ENCODE results near the gene PCDHA10. TPM values are rescaled to one million over a fixed set of nuclear protein-coding genes. Genes with fewer than 3 reads are reported as not detected.
"Not testable (repeated sequence)": the region's sequence is repeated elsewhere in the genome, so short reads cannot be mapped to it uniquely, and the experiment has no call there.

Gene PCDHA10
- total RNA-seq, 1 experiment from 2014 or later, result 10.7 TPM

- Histone ChIP-seq H3K79me1 (ENCODE audit: insufficient read depth, low read depth, low read length, poor library complexity, severe bottlenecking) (no peaks in the 10 kb centered on the region), H3K14ac (ENCODE audit: insufficient read depth, low read length) (no peak within 1 kb of the TSS), H3K4me2 (ENCODE audit: insufficient read depth, insufficient read length, low read length) (no peak within 1 kb of the TSS), H2BK15ac (ENCODE audit: low read depth, low read length) (no peak within 1 kb of the TSS), H3K4me1 (ENCODE audit: insufficient read depth, low read length) (no peaks in the 10 kb centered on the region), H2BK20ac (ENCODE audit: low read depth, low read length, poor library complexity, severe bottlenecking) (no peak within 1 kb of the TSS), H2AK5ac (ENCODE audit: insufficient read length, low read length) (no peak within 1 kb of the TSS), H4K20me1 (ENCODE audit: control insufficient read depth, insufficient read depth, insufficient read length) (no peaks in the 10 kb centered on the region), H3K56ac (ENCODE audit: insufficient read length, low read depth, low read length) (no peak within 1 kb of the TSS), H3K9me3 (ENCODE audit: control insufficient read depth, low read depth, low read length) (no peaks in the 10 kb centered on the region), H2AFZ (ENCODE audit: low read length) (no peak within 1 kb of the TSS), H4K91ac (ENCODE audit: insufficient read length, low read depth, low read length) (no peak within 1 kb of the TSS), H3K23ac (ENCODE audit: insufficient read length, low read depth, low read length) (no peak within 1 kb of the TSS), H2BK12ac (ENCODE audit: insufficient read length, low read depth, low read length) (no peak within 1 kb of the TSS), H2BK5ac (ENCODE audit: insufficient read length, low read length) (no peak within 1 kb of the TSS), H3K79me2 (ENCODE audit: insufficient read depth, low read length) (no peaks in the 10 kb centered on the region), H4K5ac (ENCODE audit: insufficient read length, low read depth, low read length) (no peak within 1 kb of the TSS), H3K9ac (ENCODE audit: extremely low read depth, insufficient read length, low read length) (no peak within 1 kb of the TSS), H3K27me3 (ENCODE audit: insufficient read depth, low read length) (no peaks in the 10 kb centered on the region), H3K23me2 (ENCODE audit: insufficient read length, low read depth, low read length, poor library complexity, severe bottlenecking) (no peaks in the 10 kb centered on the region), H3K4ac (ENCODE audit: low read depth, low read length) (no peak within 1 kb of the TSS), H3K27ac (ENCODE audit: insufficient read length, low read depth, low read length) (no peak within 1 kb of the TSS), H4K8ac (replicated peaks; ENCODE audit: insufficient read length, low read depth, low read length) (no peak within 1 kb of the TSS), H3T11ph (ENCODE audit: low read length) (no peak within 1 kb of the TSS), H2BK120ac (ENCODE audit: low read depth, low read length, poor library complexity, severe bottlenecking) (no peak within 1 kb of the TSS), H3K18ac (ENCODE audit: insufficient read length, low read depth, low read length) (no peak within 1 kb of the TSS)
- no CpG with 5 or more reads among the region's 8 CpGs for WGBS (ENCODE audit: extremely low coverage, insufficient read length, low lambda C conversion rate)
- H3K9me3 Mint-ChIP-seq, result peaks cover 25 to 28% of the 10 kb centered on the region in 2 experiments
- peaks cover 17 to 44% (median 19%) of the 10 kb centered on the region in 3 experiments for H3K36me3 Mint-ChIP-seq (ENCODE audit: insufficient read depth in 1 of 3, low read depth in 3 of 3)
- DNase-seq, result no peak
- H3K4me1 Mint-ChIP-seq, result peaks cover 0 to 5% of the 10 kb centered on the region in 2 experiments; a peak in 1 of 4 replicates
- no peak within 1 kb of the TSS for H3K27ac Mint-ChIP-seq
- no peaks in the 10 kb centered on the region for H3K27me3 Mint-ChIP-seq (ENCODE audit: low read depth)
- TF ChIP-seq, protein P1, sequence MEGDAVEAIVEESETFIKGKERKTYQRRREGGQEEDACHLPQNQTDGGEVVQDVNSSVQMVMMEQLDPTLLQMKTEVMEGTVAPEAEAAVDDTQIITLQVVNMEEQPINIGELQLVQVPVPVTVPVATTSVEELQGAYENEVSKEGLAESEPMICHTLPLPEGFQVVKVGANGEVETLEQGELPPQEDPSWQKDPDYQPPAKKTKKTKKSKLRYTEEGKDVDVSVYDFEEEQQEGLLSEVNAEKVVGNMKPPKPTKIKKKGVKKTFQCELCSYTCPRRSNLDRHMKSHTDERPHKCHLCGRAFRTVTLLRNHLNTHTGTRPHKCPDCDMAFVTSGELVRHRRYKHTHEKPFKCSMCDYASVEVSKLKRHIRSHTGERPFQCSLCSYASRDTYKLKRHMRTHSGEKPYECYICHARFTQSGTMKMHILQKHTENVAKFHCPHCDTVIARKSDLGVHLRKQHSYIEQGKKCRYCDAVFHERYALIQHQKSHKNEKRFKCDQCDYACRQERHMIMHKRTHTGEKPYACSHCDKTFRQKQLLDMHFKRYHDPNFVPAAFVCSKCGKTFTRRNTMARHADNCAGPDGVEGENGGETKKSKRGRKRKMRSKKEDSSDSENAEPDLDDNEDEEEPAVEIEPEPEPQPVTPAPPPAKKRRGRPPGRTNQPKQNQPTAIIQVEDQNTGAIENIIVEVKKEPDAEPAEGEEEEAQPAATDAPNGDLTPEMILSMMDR (conservative IDR thresholded peaks at IDR 0.05), result 0 out of 3 replicates have a peak, but pooled peaks have one; percentile 19
- peak within 1 kb of the TSS in 1 of 2 experiments; percentile 33; a peak in 1 of 5 replicates for H3K4me3 Mint-ChIP-seq
These were observed 21.7 kb upstream of the PCDHA10 start, which contains the start of gene PCDHA7 for GRCh38 chr5:140833993-140834392. PCDHA7 (plus strand) TSS chr5:140834269; CDS start chr5:140834384, 115 bp downstream.

DNA sequence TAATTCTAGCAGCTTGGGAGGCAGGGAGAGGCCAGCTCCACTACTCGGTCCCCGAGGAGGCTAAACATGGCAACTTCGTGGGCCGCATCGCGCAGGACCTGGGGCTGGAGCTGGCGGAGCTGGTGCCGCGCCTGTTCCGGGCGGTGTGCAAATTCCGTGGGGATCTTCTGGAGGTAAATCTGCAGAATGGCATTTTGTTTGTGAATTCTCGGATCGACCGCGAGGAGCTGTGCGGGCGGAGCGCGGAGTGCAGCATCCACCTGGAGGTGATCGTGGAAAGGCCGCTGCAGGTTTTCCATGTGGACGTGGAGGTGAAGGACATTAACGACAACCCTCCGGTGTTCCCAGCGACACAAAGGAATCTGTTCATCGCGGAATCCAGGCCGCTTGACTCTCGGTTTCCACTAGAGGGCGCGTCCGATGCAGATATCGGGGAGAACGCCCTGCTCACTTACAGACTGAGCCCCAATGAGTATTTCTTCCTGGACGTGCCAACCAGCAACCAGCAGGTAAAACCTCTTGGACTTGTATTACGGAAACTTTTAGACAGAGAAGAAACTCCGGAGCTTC is 21.2 kb upstream of the PCDHA10 start:
- Mint-ChIP-seq H3K9me3 (peaks cover 20 to 26% of the 10 kb centered on the region in 2 experiments), H3K4me3 (peak overlapping the region in 1 of 2 experiments; percentile 33; a peak in 1 of 5 replicates), H3K36me3 (ENCODE audit: insufficient read depth in 1 of 3, low read depth in 3 of 3) (peaks cover 14 to 38% (median 15%) of the 10 kb centered on the region in 3 experiments)
- H3K27me3 Mint-ChIP-seq (ENCODE audit: low read depth); H3K4me1 Mint-ChIP-seq; H2BK20ac ChIP-seq (ENCODE audit: low read depth, low read length, poor library complexity, severe bottlenecking); H3K27me3 ChIP-seq (ENCODE audit: insufficient read depth, low read length); H3K14ac ChIP-seq (ENCODE audit: insufficient read depth, low read length); H2AK5ac ChIP-seq (ENCODE audit: insufficient read length, low read length); H3K4ac ChIP-seq (ENCODE audit: low read depth, low read length); H4K5ac ChIP-seq (ENCODE audit: insufficient read length, low read depth, low read length); H3K23me2 ChIP-seq (ENCODE audit: insufficient read length, low read depth, low read length, poor library complexity, severe bottlenecking); H3K79me2 ChIP-seq (ENCODE audit: insufficient read depth, low read length); H3K4me1 ChIP-seq (ENCODE audit: insufficient read depth, low read length); H2BK12ac ChIP-seq (ENCODE audit: insufficient read length, low read depth, low read length); H4K20me1 ChIP-seq (ENCODE audit: control insufficient read depth, insufficient read depth, insufficient read length); H3K79me1 ChIP-seq (ENCODE audit: insufficient read depth, low read depth, low read length, poor library complexity, severe bottlenecking); H3K27ac ChIP-seq (ENCODE audit: insufficient read length, low read depth, low read length); H3K9me3 ChIP-seq (ENCODE audit: control insufficient read depth, low read depth, low read length); H3K23ac ChIP-seq (ENCODE audit: insufficient read length, low read depth, low read length); H3K18ac ChIP-seq (ENCODE audit: insufficient read length, low read depth, low read length); DNase-seq; H3K56ac ChIP-seq (ENCODE audit: insufficient read length, low read depth, low read length); H2BK5ac ChIP-seq (ENCODE audit: insufficient read length, low read length); H3K27ac Mint-ChIP-seq; H3T11ph ChIP-seq (ENCODE audit: low read length); H2AFZ ChIP-seq (ENCODE audit: low read length); H4K8ac ChIP-seq (replicated peaks; ENCODE audit: insufficient read length, low read depth, low read length); H2BK120ac ChIP-seq (ENCODE audit: low read depth, low read length, poor library complexity, severe bottlenecking); H3K4me2 ChIP-seq (ENCODE audit: insufficient read depth, insufficient read length, low read length); H4K91ac ChIP-seq (ENCODE audit: insufficient read length, low read depth, low read length); H3K9ac ChIP-seq (ENCODE audit: extremely low read depth, insufficient read length, low read length); H2BK15ac ChIP-seq (ENCODE audit: low read depth, low read length): not testable (repeated sequence)
- WGBS (ENCODE audit: extremely low coverage, insufficient read length, low lambda C conversion rate), result no CpG with 5 or more reads among the region's 38 CpGs
